Activated CD4-positive, alpha-beta T cell treated with anti-CD3 and anti-CD28 coated beads, Interleukin-2, amount 10 ng/mL, durations not matched to agents 24 days and 14 days (primary cell): ENCODE results near the gene GAB4. TPM values are rescaled to one million over a fixed set of nuclear protein-coding genes. Genes with fewer than 3 reads are reported as not detected.
"Not testable (repeated sequence)": the region's sequence is repeated elsewhere in the genome, so short reads cannot be mapped to it uniquely, and the experiment has no call there.

Source experiments
- DNase-seq: peaks from one replicate; pipeline ENCODE4 v3.0.0; 2022
- H3K27ac Mint-ChIP-seq: one replicate; pipeline ENCODE4 v1.8.0; 2022; ENCODE audit warnings: mild to moderate bottlenecking, mixed read lengths
- H3K27me3 Mint-ChIP-seq: one replicate; pipeline ENCODE4 v1.8.0; 2022; ENCODE audit warnings: mixed read lengths
- H3K36me3 Mint-ChIP-seq: one replicate; pipeline ENCODE4 v1.8.0; 2022; ENCODE audit warnings: low read depth, mild to moderate bottlenecking, mixed read lengths
- H3K4me1 Mint-ChIP-seq: one replicate; pipeline ENCODE4 v1.8.0; 2021; ENCODE audit warnings: mixed read lengths
- H3K4me3 Mint-ChIP-seq: one replicate; pipeline ENCODE4 v1.8.0; 2022; ENCODE audit warnings: mild to moderate bottlenecking, moderate library complexity, mixed read lengths
- H3K9me3 Mint-ChIP-seq: one replicate; pipeline ENCODE4 v1.8.0; 2021; ENCODE audit warnings: mixed read lengths
- intact Hi-C: fragments of 100-400 bp; cut with micrococcal nuclease; formaldehyde crosslinking; loops from one replicate; pipeline ENCODE4 v1.15.1; 2023
- total RNA-seq: library from RNA; stranded (reverse); gene quantifications from 2 replicates; pipeline ENCODE4 v1.2.3, GENCODE V29; 2022

Gene GAB4
- total RNA-seq, 1 donor from 2014 or later: not detected

DNA sequence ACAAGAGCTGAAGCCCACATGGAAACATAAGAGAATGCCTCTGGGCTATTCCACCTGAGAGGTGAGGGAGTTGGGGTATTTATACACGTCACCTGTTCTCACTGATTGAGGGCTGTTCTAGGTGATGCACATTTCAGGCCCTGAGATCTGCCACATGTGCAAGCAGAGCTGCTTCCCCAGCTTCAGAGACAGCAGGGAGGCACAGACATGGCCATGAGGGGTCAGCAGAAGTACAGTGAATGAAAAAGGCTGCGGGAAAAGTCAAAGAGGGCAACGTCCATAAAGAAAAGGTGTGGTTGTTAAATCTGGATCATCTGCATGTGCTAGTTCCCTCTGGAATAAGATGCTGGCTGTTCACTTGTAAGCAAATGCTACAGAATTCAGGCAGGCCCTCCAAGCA, 75.4 kb downstream of the GAB4 start:
- Mint-ChIP-seq H3K9me3 (no peaks in the 10 kb centered on the region), H3K27ac (no peak overlapping the region), H3K27me3 (peaks cover 23% of the 10 kb centered on the region), H3K4me1 (peaks cover 5% of the 10 kb centered on the region), H3K36me3 (no peaks in the 10 kb centered on the region), H3K4me3 (no peak overlapping the region)
- intact Hi-C loops: no loop called here
- no peak for DNase-seq

DNA sequence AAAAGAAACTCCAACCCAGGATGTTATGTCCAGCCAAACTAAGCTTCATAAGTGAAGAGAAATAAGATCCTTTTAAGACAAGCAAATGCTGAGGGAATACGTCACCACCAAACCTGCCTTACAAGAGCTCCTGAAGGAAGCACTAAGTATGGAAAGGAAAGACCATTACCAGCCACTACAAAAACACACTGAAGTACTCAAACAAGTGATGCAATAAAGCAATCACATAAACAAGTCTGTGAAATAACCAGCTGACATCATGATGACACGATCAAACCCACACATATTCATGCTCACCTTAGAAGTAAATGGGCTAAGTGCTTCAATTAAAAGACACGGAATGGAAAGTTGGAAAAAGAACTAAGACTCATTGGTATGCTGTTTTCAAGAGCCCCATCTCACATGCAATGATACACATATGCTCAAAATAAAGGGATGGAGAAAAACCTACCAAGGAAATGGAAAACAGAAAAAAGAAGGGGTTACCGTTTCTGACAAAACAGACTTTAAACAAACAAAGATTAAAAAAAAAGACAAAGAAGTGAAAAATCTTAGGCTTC, 82.5 kb downstream of the GAB4 start:
- no peaks in the 10 kb centered on the region for H3K9me3 Mint-ChIP-seq
- H3K27ac Mint-ChIP-seq: no peak overlapping the region
- no peak overlapping the region for H3K4me3 Mint-ChIP-seq
- peaks cover 41% of the 10 kb centered on the region for H3K27me3 Mint-ChIP-seq
- H3K36me3 Mint-ChIP-seq: no peaks in the 10 kb centered on the region
- DNase-seq: no peak
- H3K4me1 Mint-ChIP-seq: peaks cover 5% of the 10 kb centered on the region
- intact Hi-C loops: no loop called here

DNA sequence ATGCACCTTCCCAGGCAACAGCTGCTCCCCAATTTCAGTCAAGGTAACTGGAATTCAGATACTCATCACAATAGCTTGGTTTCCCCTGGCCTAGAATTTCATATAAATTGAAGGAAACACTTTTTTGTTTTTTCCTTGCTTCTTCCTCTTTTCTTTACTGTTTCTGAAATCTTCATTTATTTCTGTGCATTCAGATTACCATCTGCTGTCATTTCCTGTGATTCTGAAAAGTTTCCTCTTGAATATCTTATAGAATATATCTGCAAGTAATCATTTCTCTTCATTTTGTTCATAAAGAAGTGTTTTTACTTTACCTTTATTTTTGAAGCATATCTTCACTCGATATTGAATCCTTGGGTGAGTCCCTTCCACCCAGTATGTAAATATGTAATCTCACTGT, 85.3 kb downstream of the GAB4 start:
- no peak for DNase-seq
- H3K4me3 Mint-ChIP-seq: no peak overlapping the region

DNA sequence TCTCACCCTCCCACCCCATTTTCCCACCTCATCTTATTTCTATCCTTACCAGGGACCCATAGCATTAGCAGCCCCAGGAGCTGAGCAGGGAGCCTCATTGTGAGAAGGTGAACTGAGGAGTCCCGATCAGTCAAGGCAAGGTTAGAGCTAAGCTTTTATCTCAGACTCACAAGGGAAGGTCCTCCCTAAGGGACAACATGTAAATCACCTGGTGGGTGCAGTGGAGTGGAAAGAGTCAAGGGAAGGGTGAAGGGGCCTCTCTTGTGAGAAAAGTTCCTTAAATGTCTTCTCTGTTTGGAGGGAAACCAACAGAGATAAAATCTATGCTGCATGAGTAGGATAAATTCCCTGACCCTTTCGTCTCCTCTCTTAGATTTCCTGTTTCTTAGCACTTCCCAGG, 85.9 kb downstream of the GAB4 start:
- Mint-ChIP-seq H3K27me3 (peaks cover 39% of the 10 kb centered on the region), H3K4me1 (peaks cover 2% of the 10 kb centered on the region), H3K4me3 (no peak overlapping the region), H3K36me3 (no peaks in the 10 kb centered on the region), H3K9me3 (no peaks in the 10 kb centered on the region), H3K27ac (no peak overlapping the region)
- intact Hi-C loops: no loop called here
- no peak for DNase-seq

More for the DNA sequence above, 85.3 kb downstream of the GAB4 start:
- no peaks in the 10 kb centered on the region for H3K9me3 Mint-ChIP-seq
- H3K27me3 Mint-ChIP-seq: peaks cover 34% of the 10 kb centered on the region
- H3K36me3 Mint-ChIP-seq: no peaks in the 10 kb centered on the region
- intact Hi-C loops: no loop called here
- no peak overlapping the region for H3K27ac Mint-ChIP-seq
- H3K4me1 Mint-ChIP-seq: no peaks in the 10 kb centered on the region

DNA sequence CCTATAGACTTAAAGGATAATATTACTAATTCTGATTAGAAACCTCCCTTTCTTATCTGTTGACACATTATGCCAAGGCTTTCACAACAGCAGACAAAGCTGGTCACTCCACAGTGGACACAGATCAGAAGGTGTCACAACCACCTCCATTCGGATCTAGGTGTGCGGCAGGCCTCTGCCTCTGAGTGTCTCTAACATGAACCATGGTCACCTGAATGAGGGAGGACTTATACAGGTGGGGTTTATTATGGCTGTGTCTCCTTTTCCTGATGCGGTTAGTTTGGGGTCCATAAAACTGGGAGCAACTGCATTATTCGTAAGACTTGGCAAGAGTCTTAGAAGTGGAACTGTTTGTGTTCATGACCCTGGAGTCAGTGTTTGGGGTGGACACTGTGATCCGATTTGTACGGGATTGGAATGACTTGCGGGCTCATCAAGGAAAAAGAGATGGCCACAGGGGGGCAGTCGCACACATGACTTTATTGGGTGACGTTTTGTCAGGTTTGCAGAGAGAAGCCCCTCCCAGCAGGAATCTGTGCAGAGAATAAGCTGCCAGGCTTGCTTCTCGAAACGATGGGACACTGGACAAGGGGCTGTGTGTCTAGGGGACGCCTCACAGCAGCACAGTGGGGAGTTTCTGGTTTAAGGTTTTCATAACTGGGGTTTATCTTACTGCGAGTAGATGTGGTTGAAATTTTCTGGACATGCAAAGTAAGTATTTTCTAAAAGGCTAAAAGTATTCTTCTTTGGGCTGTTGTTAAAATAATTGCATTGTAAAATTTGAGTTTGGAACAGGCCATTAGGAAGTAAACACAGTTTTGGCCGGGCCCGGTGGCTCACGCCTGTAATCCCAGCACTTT, 90.6 kb downstream of the GAB4 start:
- no peaks in the 10 kb centered on the region for H3K36me3 Mint-ChIP-seq
- DNase-seq: peak; percentile 86

DNA sequence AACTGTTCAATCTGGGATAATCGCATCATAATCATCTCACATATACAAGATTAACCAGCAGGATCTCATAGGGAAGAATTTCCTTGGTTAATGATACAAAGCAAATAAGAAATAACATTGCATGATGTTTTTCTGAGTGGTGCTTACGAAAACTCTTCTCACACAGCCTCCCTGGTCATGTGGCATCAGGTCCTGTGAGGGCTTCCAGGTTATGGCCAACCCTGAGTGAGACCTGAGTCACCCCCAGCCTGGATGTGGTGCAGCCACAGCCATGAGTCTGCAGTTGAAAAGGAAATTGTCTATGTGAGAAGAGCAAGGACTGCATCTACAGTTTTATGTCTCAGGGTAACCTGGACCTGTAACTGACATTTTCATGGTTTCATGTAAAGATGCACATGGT, 92.3 kb downstream of the GAB4 start:
- no peak overlapping the region for H3K4me3 Mint-ChIP-seq
- DNase-seq: peak; percentile 64
- intact Hi-C loops: loop anchor here (5.0 kb wide), 1 partner anchor 587 kb away; no protein-coding TSS in a partner anchor
- H3K9me3 Mint-ChIP-seq: no peaks in the 10 kb centered on the region
- peaks cover 5% of the 10 kb centered on the region for H3K4me1 Mint-ChIP-seq
- H3K27me3 Mint-ChIP-seq: peaks cover 11% of the 10 kb centered on the region
- H3K27ac Mint-ChIP-seq: no peak overlapping the region
- no peaks in the 10 kb centered on the region for H3K36me3 Mint-ChIP-seq

More for the DNA sequence above, 90.6 kb downstream of the GAB4 start:
- intact Hi-C loops: loop anchor here (1.0 to 5.0 kb wide), 2 partner anchors 141 to 585 kb away; no protein-coding TSS in a partner anchor
- Mint-ChIP-seq H3K4me3 (no peak overlapping the region), H3K27ac (no peak overlapping the region), H3K27me3 (peaks cover 16% of the 10 kb centered on the region), H3K4me1 (peaks cover 5% of the 10 kb centered on the region), H3K9me3 (no peaks in the 10 kb centered on the region)

DNA sequence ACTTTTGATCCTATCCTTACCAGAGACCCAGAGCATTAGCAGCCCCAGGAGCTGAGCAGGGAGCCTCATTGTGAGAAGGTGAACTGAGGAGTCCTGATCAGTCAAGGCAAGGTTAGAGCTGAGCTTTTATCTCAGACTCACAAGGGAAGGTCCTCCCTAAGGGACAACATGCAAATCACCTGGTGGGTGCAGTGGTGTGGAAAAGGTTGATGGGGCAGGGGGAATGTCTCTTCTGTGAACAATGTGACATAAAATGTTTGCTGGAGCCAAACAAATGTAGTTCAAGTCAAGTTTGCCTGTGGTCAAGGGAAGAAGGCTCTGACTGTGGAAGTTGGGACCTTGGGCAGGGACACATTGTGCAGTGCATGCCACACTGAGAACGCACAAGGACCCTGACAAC, 93.1 kb downstream of the GAB4 start:
- not testable (repeated sequence) for H3K4me3 Mint-ChIP-seq, H3K4me1 Mint-ChIP-seq, H3K9me3 Mint-ChIP-seq, H3K36me3 Mint-ChIP-seq, H3K27ac Mint-ChIP-seq
- H3K27me3 Mint-ChIP-seq: peaks cover 13% of the 10 kb centered on the region
- intact Hi-C loops: loop anchor here (5.0 kb wide), 1 partner anchor 587 kb away; no protein-coding TSS in a partner anchor
- peak; percentile 48 for DNase-seq

DNA sequence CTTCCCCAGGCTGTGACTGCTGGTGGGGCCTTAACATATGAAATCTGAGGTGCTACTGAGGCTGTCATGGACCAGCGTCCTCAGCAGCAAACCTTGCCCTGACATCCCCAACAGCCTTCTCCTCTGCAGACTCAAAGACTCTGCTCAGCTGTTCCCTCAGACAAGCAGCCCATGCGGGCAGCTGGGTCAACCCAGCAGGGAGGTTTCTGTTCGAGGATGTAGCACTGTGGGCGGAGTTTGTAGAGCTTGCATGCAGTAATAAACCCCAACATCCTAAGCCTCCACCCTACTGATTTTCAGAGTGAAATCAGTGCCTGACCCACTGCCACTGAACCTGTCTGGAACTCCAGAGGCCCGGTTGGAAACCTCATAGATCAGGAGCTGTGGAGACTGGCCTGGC, 94.0 kb downstream of the GAB4 start:
- intact Hi-C loops: no loop called here

DNA sequence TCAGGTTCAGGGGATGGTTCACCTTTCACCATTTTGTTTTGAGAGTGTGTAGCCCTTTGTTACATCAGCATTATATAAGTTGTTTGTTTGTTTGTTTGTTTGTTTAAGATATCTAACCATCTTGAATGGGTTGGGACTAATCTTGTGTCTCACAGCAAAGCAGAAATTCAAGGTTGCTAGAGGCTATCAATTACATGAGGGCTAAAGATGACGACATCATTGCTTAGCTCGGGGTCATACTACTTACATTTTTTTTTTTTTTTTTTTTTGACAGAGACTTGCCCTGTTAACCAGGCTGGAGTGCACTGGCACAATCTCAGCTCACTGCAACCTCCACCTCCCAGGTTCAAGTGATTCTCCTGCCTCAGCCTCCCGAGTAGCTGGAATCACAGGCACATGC, 95.7 kb downstream of the GAB4 start:
- intact Hi-C loops: no loop called here
- no peaks in the 10 kb centered on the region for H3K36me3 Mint-ChIP-seq
- no peak overlapping the region for H3K4me3 Mint-ChIP-seq
- no peaks in the 10 kb centered on the region for H3K9me3 Mint-ChIP-seq
- peaks cover 12% of the 10 kb centered on the region for H3K27me3 Mint-ChIP-seq
- H3K4me1 Mint-ChIP-seq: peaks cover 5% of the 10 kb centered on the region
- DNase-seq: no peak
- H3K27ac Mint-ChIP-seq: no peak overlapping the region

More for the DNA sequence above, 94.0 kb downstream of the GAB4 start:
- Mint-ChIP-seq H3K4me3 (no peak overlapping the region), H3K36me3 (no peaks in the 10 kb centered on the region), H3K9me3 (no peaks in the 10 kb centered on the region), H3K27me3 (peaks cover 16% of the 10 kb centered on the region), H3K4me1 (peaks cover 5% of the 10 kb centered on the region), H3K27ac (no peak overlapping the region)
- DNase-seq: no peak

Other genes starting within 250 kb of the GAB4 start
- not detected in 2 replicates for gene XKR3, start 182.8 kb downstream of the GAB4 start, total RNA-seq
- gene IL17RA, start 76.8 kb upstream of the GAB4 start, total RNA-seq: 18.4 and 19.8 TPM in 2 replicates
- 0.16 and 0.17 TPM in 2 replicates for gene TMEM121B, start 113.1 kb upstream of the GAB4 start, total RNA-seq
- gene HDHD5, start 151.1 kb upstream of the GAB4 start, total RNA-seq: 47.4 and 49.5 TPM in 2 replicates
- gene ADA2, start 211.2 kb upstream of the GAB4 start, total RNA-seq: 2.8 and 3.4 TPM in 2 replicates